Osteocyte (in vitro differentiated cells): Measurements from ENCODE around the gene EVC2. TPM values are rescaled to one million over a fixed set of nuclear protein-coding genes. Genes with fewer than 3 reads are reported as not detected.

Experiments
- DNase-seq: peaks from one replicate; pipeline ENCODE4 v3.0.0; 2021; ENCODE audit warnings: mixed read lengths; ENCODE audit not compliant: unreplicated experiment; ENCODE audit errors: extremely low spot score
- H3K27ac Mint-ChIP-seq: one replicate; pipeline ENCODE4 v1.8.0; 2021; ENCODE audit warnings: mild to moderate bottlenecking, mixed read lengths; ENCODE audit not compliant: unreplicated experiment
- H3K27me3 Mint-ChIP-seq: one replicate; pipeline ENCODE4 v1.8.0; 2021; ENCODE audit warnings: mixed read lengths; ENCODE audit not compliant: unreplicated experiment
- H3K36me3 Mint-ChIP-seq: one replicate; pipeline ENCODE4 v1.8.0; 2021; ENCODE audit warnings: mixed read lengths; ENCODE audit not compliant: unreplicated experiment
- H3K4me1 Mint-ChIP-seq: one replicate; pipeline ENCODE4 v1.8.0; 2021; ENCODE audit warnings: mixed read lengths; ENCODE audit not compliant: unreplicated experiment
- H3K4me3 Mint-ChIP-seq: one replicate; pipeline ENCODE4 v1.8.0; 2021; ENCODE audit warnings: mild to moderate bottlenecking, moderate library complexity, mixed read lengths; ENCODE audit not compliant: unreplicated experiment
- H3K9me3 Mint-ChIP-seq: one replicate; pipeline ENCODE4 v1.8.0; 2021; ENCODE audit warnings: mixed read lengths; ENCODE audit not compliant: unreplicated experiment
- CTCF ChIP-seq: fragments of 200-600 bp; sonication (generic); IDR thresholded peaks from 2 replicates; pipeline ENCODE4 v1.5.0; 2021; ENCODE audit warnings: antibody characterized with exemption, mild to moderate bottlenecking, moderate library complexity
- total RNA-seq: library from RNA; stranded (reverse); gene quantifications from 2 replicates; pipeline ENCODE4 v1.2.1, GENCODE V29; 2021

Gene EVC2
- total RNA-seq, 1 donor from 2014 or later: 3.1 TPM

GRCh38 chr4:5712517-5712916 lies 4.2 kb upstream of the EVC2 start:
- H3K27me3 Mint-ChIP-seq: peaks cover 3% of the 10 kb centered on the region
- no peak overlapping the region for H3K27ac Mint-ChIP-seq
- H3K36me3 Mint-ChIP-seq: peaks cover 15% of the 10 kb centered on the region
- peaks cover 39% of the 10 kb centered on the region for H3K4me1 Mint-ChIP-seq
- DNase-seq: no peak
- H3K9me3 Mint-ChIP-seq: peaks cover 6% of the 10 kb centered on the region
- no peak for TF ChIP-seq CTCF
- H3K4me3 Mint-ChIP-seq: peak overlapping the region; percentile 61

GRCh38 chr4:5711479-5712184 lies 3.3 kb upstream of the EVC2 start:
- Mint-ChIP-seq H3K4me3 (peak overlapping the region; percentile 83), H3K4me1 (peaks cover 38% of the 10 kb centered on the region), H3K27ac (peak overlapping the region; percentile 64), H3K36me3 (peaks cover 14% of the 10 kb centered on the region), H3K27me3 (peaks cover 5% of the 10 kb centered on the region), H3K9me3 (peaks cover 6% of the 10 kb centered on the region)
- peak; percentile 36 for TF ChIP-seq CTCF
- DNase-seq: no peak

GRCh38 chr4:5710961-5711478 lies 2.7 kb upstream of the EVC2 start, which contains the start of gene EVC:
TSS of gene EVC (plus strand) at chr4:5711201. CDS start at chr4:5711381, 180 bp downstream.
- H3K36me3 Mint-ChIP-seq: peaks cover 13% of the 10 kb centered on the region
- DNase-seq: peak; percentile 91
- peaks cover 5% of the 10 kb centered on the region for H3K27me3 Mint-ChIP-seq
- peak within 1 kb of the TSS; percentile 83 for H3K4me3 Mint-ChIP-seq
- H3K4me1 Mint-ChIP-seq: peaks cover 38% of the 10 kb centered on the region
- peaks cover 6% of the 10 kb centered on the region for H3K9me3 Mint-ChIP-seq
- no peak for TF ChIP-seq CTCF
- peak within 1 kb of the TSS; percentile 85 for H3K27ac Mint-ChIP-seq

GRCh38 chr4:5710065-5710960 lies 2.0 kb upstream of the EVC2 start:
- peaks cover 38% of the 10 kb centered on the region for H3K4me1 Mint-ChIP-seq

More at GRCh38 chr4:5710065-5710960, 2.0 kb upstream of the EVC2 start:
- no peak for DNase-seq
- peak; percentile 53 for TF ChIP-seq CTCF
- peaks cover 5% of the 10 kb centered on the region for H3K27me3 Mint-ChIP-seq
- H3K27ac Mint-ChIP-seq: peak overlapping the region; percentile 85
- peak overlapping the region; percentile 81 for H3K4me3 Mint-ChIP-seq
- peaks cover 4% of the 10 kb centered on the region for H3K9me3 Mint-ChIP-seq
- peaks cover 11% of the 10 kb centered on the region for H3K36me3 Mint-ChIP-seq
